Spleen (tissue), 11 donors: ENCODE results near the gene MED13L. TPM values are rescaled to one million over a fixed set of nuclear protein-coding genes. Genes with fewer than 3 reads are reported as not detected.

Source experiments
- DNase-seq: peaks from one replicate; pipeline ENCODE4 v3.0.0-alpha.2; 2020
- H3K27ac ChIP-seq, 8 donors: fragments of 200-600 bp; sonication (generic) in 7 of 8; 1 replicate in 4 of 8; 2 replicates in 4 of 8; pipeline versions ENCODE4 v1.5.0 to v1.8.0; 2016 to 2021; ENCODE audit warnings: inconsistent platforms in 4 of 8, mild to moderate bottlenecking in 4 of 8, moderate library complexity in 1 of 8
- H3K27me3 ChIP-seq, 7 donors: fragments of 200-600 bp; sonication (generic) in 6 of 7; replicated peaks in 1 of 7; 1 replicate in 4 of 7; 2 replicates in 3 of 7; pipeline versions ENCODE4 v1.5.0 to v1.8.0; 2016 to 2021; ENCODE audit warnings: inconsistent platforms in 3 of 7, mild to moderate bottlenecking in 1 of 7
- H3K36me3 ChIP-seq, 6 donors: fragments of 200-600 bp; sonication (generic) in 5 of 6; 1 replicate in 4 of 6; 2 replicates in 2 of 6; pipeline versions ENCODE4 v1.5.0 to v1.8.0; 2016 to 2021; ENCODE audit warnings: inconsistent platforms in 2 of 6
- H3K4me1 ChIP-seq, 6 donors: fragments of 200-600 bp; sonication (generic) in 5 of 6; 1 replicate in 3 of 6; 2 replicates in 3 of 6; pipeline versions ENCODE4 v1.5.0 to v1.8.0; 2016 to 2021; ENCODE audit warnings: inconsistent platforms in 3 of 6
- H3K4me3 ChIP-seq, 8 donors: fragments of 200-600 bp; sonication (generic) in 7 of 8; 1 replicate in 4 of 8; 2 replicates in 4 of 8; pipeline versions ENCODE4 v1.5.0 to v1.8.0; 2016 to 2021; ENCODE audit warnings: inconsistent platforms in 4 of 8, mild to moderate bottlenecking in 4 of 8, moderate library complexity in 2 of 8
- H3K9me3 ChIP-seq, 8 donors: fragments of 200-600 bp; sonication (generic) in 7 of 8; 1 replicate in 4 of 8; 2 replicates in 4 of 8; pipeline versions ENCODE4 v1.5.0 to v1.8.0; 2016 to 2021; ENCODE audit warnings: inconsistent platforms in 4 of 8
- CTCF ChIP-seq, 11 experiments: fragments of 200-600 bp in 7 of 11; fragments of 450-650 bp in 4 of 11; sonication (generic) in 4 of 11; IDR thresholded peaks in 8 of 11; conservative IDR thresholded peaks in 3 of 11; 1 replicate in 7 of 11; 2 replicates in 4 of 11; pipeline versions ENCODE4 v1.4.0 to v1.8.0; 2016 to 2021; ENCODE audit warnings: antibody characterized with exemption in 11 of 11, inconsistent platforms in 4 of 11, mild to moderate bottlenecking in 1 of 11
- POLR2A ChIP-seq, 3 donors: fragments of 450-650 bp; IDR thresholded peaks; one replicate each; pipeline ENCODE4 v1.5.1; 2017; ENCODE audit warnings: antibody characterized with exemption in 3 of 3, mild to moderate bottlenecking in 1 of 3
- POLR2AphosphoS5 ChIP-seq, 3 donors: sonication (generic); formaldehyde crosslinking; IDR thresholded peaks; one replicate each; pipeline ENCODE4 v1.5.1; 2017; ENCODE audit warnings: antibody characterized with exemption in 3 of 3
- WGBS, 5 donors: extraction: QIAGEN DNeasy Blood & Tissue Kit in 3 of 5; methylation state at CpG; one replicate each; pipeline versions ENCODE4 v1.1.5 to v1.1.7; 2013 to 2018; 5-methylcytosine and 5-hydroxymethylcytosine counted together
- intact Hi-C: fragments of 100-400 bp; cut with DNase I; formaldehyde crosslinking; loops from one replicate; pipeline ENCODE4 v1.15.0; 2023; ENCODE audit warnings: low total_unique reads
- polyA plus RNA-seq, 3 donors: library from polyadenylated mRNA; stranded (reverse); fragments of 200-250 nt; gene quantifications; one replicate each; pipeline ENCODE4 v1.2.1, GENCODE V29; 2013
- total RNA-seq, 7 donors: library from RNA; depleted of rRNA in 3 of 7; stranded (reverse); fragments of >200 nt in 3 of 7; fragmentation: NEBNext Ultra II Directional in 4 of 7; extraction: Animal tissue kit (Norgen Biotek cat#: 25700) in 4 of 7; gene quantifications; one replicate each; pipeline versions ENCODE4 v1.1.0 to v1.2.1, GENCODE V29; 2016 to 2021
- donor health status: healthy with polysubstance abuse.
- donor health status: DM: no; HTN: no; CAD: no; lungs with moderate emphysema.
- donor health status: DM: no; HTN: no; CAD: no.
- donor health status: Bipolar disorder and iron deficiency.
- donor health status: healthy.
- donor health status: DM: no; HTN: no; CAD: no.
- donor health status: DM: yes; HTN: yes; CAD: no.

The MED13L gene
- total and polyA plus RNA-seq, 10 donors = 13.4 to 255 (median 185) TPM

DNA sequence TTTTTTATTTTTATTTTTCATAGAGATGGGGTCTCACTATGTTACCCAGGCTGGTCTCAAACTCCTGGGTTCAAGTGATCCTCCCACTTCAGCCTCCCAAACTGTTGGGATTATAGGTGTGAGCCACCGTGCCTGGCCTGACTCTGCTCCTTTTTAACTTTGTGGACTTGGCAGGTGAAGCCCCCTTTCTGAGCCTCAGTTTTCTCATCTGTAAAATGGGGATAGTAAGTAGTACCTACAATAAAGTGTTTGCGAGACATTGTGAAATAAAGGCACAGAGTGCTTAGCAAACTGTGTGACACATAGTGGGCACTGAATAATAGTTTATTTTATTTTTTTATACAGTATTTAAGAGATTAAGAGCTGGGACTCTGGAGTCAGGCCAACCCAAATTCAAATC lies 21.1 kb upstream of the MED13L start:
- TF ChIP-seq POLR2AphosphoS5 (IDR thresholded peaks at IDR 0.05) = no peak
- no peak for TF ChIP-seq POLR2A (IDR thresholded peaks at IDR 0.05)
- no peak for TF ChIP-seq CTCF (IDR thresholded peaks at IDR 0.05 in 8 of 11, conservative IDR thresholded peaks at IDR 0.05 in 3 of 11)
- H3K27ac ChIP-seq = no peak overlapping the region
- no peaks in the 10 kb centered on the region for H3K27me3 ChIP-seq
- no peaks in the 10 kb centered on the region for H3K9me3 ChIP-seq
- no peaks in the 10 kb centered on the region for H3K36me3 ChIP-seq
- no peak overlapping the region for H3K4me3 ChIP-seq
- no peak for DNase-seq
- peaks cover 0 to 33% (median 9%) of the 10 kb centered on the region in 6 donors for H3K4me1 ChIP-seq
- intact Hi-C loops = no loop called here
- 91 to 100% (median 94%) methylated on average over 2 of the region's 2 CpGs for WGBS, 5 donors

DNA sequence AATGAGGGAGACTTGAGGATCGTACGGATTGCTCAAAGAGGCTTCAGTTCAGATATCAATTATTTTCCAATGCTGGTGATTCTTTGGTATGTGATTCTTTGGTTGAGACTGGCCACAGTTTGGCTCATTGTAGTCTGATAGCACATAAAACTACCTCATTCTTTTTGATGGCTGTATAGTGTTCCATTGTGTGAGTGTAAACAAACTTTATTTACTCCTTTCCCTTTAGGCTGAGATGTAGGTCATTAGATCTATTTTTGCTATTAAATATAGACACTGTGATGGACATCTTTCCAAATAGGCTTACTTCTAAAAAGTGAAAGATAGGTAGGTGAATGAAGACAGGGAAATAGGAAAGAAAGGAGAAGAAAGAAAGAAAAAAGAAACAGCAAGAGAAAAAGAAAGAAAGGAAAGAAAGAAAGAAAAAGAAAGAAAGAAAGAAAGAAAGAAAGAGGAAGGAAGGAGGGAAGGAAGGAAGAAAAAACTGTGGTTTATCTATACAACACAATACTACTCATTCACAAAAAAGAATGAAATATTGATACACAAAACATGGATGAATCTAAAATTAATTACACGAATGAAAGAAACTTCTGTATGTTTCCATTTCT lies 19.8 kb upstream of the MED13L start:
- H3K36me3 ChIP-seq = no peaks in the 10 kb centered on the region
- peaks cover 0 to 21% (median 3%) of the 10 kb centered on the region in 6 donors for H3K4me1 ChIP-seq
- intact Hi-C loops = no loop called here
- DNase-seq = no peak
- TF ChIP-seq POLR2A (IDR thresholded peaks at IDR 0.05) (no peak), POLR2AphosphoS5 (IDR thresholded peaks at IDR 0.05) (no peak), CTCF (IDR thresholded peaks at IDR 0.05 in 8 of 11, conservative IDR thresholded peaks at IDR 0.05 in 3 of 11) (no peak)
- H3K9me3 ChIP-seq = no peaks in the 10 kb centered on the region
- 60 to 91% (median 70%) methylated on average over 3 of the region's 3 CpGs for WGBS, 5 donors
- no peak overlapping the region for H3K4me3 ChIP-seq
- no peaks in the 10 kb centered on the region for H3K27me3 ChIP-seq
- no peak overlapping the region for H3K27ac ChIP-seq

DNA sequence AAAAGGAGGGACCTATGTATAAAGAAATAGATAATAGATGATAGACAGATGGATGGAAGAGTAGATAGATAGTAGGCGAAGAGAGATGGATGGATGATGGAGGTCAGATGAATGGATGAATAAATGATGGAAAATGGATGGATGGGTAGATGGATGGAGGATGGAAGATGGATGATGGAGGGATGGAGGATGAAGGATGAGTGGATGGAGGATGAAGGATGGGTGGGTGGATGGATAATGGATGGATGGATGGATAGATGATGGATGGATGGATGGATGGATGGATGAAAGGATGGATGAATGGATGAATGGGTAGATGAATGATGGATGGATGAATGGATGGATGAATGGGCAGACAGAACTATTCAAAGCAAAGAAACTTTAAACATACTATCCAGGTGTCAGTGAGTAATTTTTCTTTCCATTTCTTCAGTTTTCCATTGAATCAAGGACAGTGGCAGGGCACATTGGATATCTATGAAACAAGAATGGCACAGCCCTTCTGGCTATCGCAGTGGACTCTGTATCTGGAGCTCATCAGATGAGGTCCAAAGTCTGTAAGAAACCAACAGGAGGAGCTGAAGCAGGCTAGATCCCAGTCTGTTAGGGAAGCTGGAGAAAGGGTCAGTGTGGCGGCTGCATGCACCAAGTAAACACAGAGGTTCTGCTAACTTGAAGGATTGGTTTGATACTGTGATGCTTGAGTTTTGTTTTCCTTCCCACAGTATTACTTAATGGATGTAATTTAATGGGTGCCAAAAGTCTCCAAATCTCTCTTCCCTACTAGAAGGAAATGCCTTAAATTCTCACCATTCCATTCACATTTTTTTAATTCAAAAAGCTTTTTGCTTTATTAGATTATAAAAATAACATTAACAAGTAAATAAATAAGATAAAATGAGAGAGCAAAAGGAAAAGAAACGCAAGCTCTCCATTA lies 18.1 kb upstream of the MED13L start:
- WGBS, 5 donors = 74 to 93% (median 89%) methylated on average over 4 of the region's 4 CpGs
- Histone ChIP-seq H3K27ac (no peak overlapping the region), H3K4me3 (no peak overlapping the region), H3K27me3 (no peaks in the 10 kb centered on the region), H3K4me1 (peaks cover 0 to 17% (median 3%) of the 10 kb centered on the region in 6 donors), H3K36me3 (no peaks in the 10 kb centered on the region), H3K9me3 (no peaks in the 10 kb centered on the region)
- no peak for DNase-seq
- TF ChIP-seq CTCF (IDR thresholded peaks at IDR 0.05 in 8 of 11, conservative IDR thresholded peaks at IDR 0.05 in 3 of 11) (no peak), POLR2A (IDR thresholded peaks at IDR 0.05) (no peak), POLR2AphosphoS5 (IDR thresholded peaks at IDR 0.05) (no peak)
- intact Hi-C loops = no loop called here
